Activated T-helper 2 cell treated with anti-CD3 and anti-CD28 coated beads, Interferon-gamma antibody, Interleukin-2, Interleukin-4, amounts not matched to agents 10 μg/mL and 5 μg/mL and 100 μg/mL, durations not matched to agents 14 hours and 24 hours and 36 hours (primary cell): ENCODE results near the gene LINC01488. TPM values are rescaled to one million over a fixed set of nuclear protein-coding genes. Genes with fewer than 3 reads are reported as not detected.

Experiments used
- DNase-seq: peaks from one replicate; pipeline ENCODE4 v3.0.0; 2021; ENCODE audit warnings: low spot score
- H3K27ac Mint-ChIP-seq: one replicate; pipeline ENCODE4 v1.8.0; 2021; ENCODE audit warnings: mixed read lengths
- H3K27me3 Mint-ChIP-seq: one replicate; pipeline ENCODE4 v1.8.0; 2021; ENCODE audit warnings: low read depth, mixed read lengths
- H3K36me3 Mint-ChIP-seq: one replicate; pipeline ENCODE4 v1.8.0; 2021; ENCODE audit warnings: low read depth, mixed read lengths
- H3K4me1 Mint-ChIP-seq: one replicate; pipeline ENCODE4 v1.8.0; 2021; ENCODE audit warnings: low read depth, mixed read lengths
- H3K4me3 Mint-ChIP-seq: one replicate; pipeline ENCODE4 v1.8.0; 2021; ENCODE audit warnings: low read depth, mild to moderate bottlenecking, moderate library complexity, mixed read lengths
- H3K9me3 Mint-ChIP-seq: one replicate; pipeline ENCODE4 v1.8.0; 2021; ENCODE audit warnings: mixed read lengths
- intact Hi-C: fragments of 100-400 bp; cut with micrococcal nuclease; formaldehyde crosslinking; loops from one replicate; pipeline ENCODE4 v1.15.1; 2023
- total RNA-seq: library from RNA; stranded (reverse); gene quantifications from 2 replicates; pipeline ENCODE4 v1.2.3, GENCODE V29; 2022

The LINC01488 gene
- total RNA-seq, 1 donor from 2014 or later, result not detected

GRCh38 chr11:69480547-69481392, 693 bp upstream of the LINC01488 start:
- Mint-ChIP-seq H3K27me3 (no peaks in the 10 kb centered on the region), H3K27ac (no peak overlapping the region), H3K4me3 (no peak overlapping the region)

GRCh38 chr11:69482322-69482721, 859 bp downstream of the LINC01488 start:
- intact Hi-C loops, result no loop called here
- H3K36me3 Mint-ChIP-seq, result no peaks in the 10 kb centered on the region
- no peak for DNase-seq
- no peaks in the 10 kb centered on the region for H3K27me3 Mint-ChIP-seq
- H3K4me3 Mint-ChIP-seq, result no peak overlapping the region
- H3K9me3 Mint-ChIP-seq, result no peaks in the 10 kb centered on the region
- H3K4me1 Mint-ChIP-seq, result no peaks in the 10 kb centered on the region
- H3K27ac Mint-ChIP-seq, result no peak overlapping the region

More at GRCh38 chr11:69480547-69481392, 693 bp upstream of the LINC01488 start:
- Mint-ChIP-seq H3K9me3 (no peaks in the 10 kb centered on the region), H3K4me1 (no peaks in the 10 kb centered on the region), H3K36me3 (no peaks in the 10 kb centered on the region)
- intact Hi-C loops, result no loop called here
- DNase-seq, result no peak

- no peak overlapping the region for H3K27ac Mint-ChIP-seq
- H3K27me3 Mint-ChIP-seq, result no peaks in the 10 kb centered on the region
- no peaks in the 10 kb centered on the region for H3K36me3 Mint-ChIP-seq
Observed at GRCh38 chr11:69483170-69483569, 1.7 kb downstream of the LINC01488 start.

DNA sequence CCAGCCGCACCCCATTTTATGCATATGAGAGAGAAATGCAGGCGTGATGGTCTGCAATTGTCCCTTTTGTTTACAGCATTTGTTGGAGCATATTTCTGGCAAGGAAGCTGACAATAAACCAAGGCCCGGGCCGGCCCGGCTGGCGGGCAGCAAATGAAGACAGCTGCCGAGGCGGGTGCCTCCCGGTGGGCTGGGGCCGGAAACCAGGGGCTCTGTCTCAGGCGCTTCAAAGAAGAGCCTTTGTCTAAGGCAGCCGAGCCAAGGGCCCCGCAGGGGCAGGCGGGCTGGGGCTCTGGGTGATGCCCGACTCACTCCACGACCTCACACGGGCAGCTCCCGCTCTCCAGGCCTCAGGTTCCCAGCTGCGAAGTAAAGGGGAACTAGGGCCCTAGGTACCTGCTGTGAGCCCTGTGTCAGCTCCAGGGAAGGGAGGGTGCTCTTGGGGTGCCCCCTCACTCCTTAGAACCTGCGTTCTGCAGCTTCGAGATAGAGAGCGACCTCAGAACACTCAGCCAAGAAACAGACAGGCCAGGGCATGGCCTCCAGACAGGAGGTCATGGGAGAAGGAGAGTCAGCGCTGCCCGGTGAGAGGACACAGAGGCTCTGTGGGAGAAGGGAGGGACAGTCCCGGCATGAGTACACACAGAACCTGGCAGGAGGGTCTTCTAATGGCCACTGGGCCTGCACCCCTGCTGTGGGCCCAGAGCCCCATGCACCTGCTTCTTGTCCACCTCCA, 2.4 kb downstream of the LINC01488 start:
- Mint-ChIP-seq H3K4me3 (no peak overlapping the region), H3K36me3 (no peaks in the 10 kb centered on the region), H3K27ac (no peak overlapping the region), H3K27me3 (no peaks in the 10 kb centered on the region), H3K4me1 (no peaks in the 10 kb centered on the region), H3K9me3 (no peaks in the 10 kb centered on the region)
- intact Hi-C loops, result no loop called here
- DNase-seq, result no peak

More at GRCh38 chr11:69483170-69483569, 1.7 kb downstream of the LINC01488 start:
- Mint-ChIP-seq H3K4me3 (no peak overlapping the region), H3K9me3 (no peaks in the 10 kb centered on the region), H3K4me1 (no peaks in the 10 kb centered on the region)
- DNase-seq, result no peak
- intact Hi-C loops, result no loop called here

DNA sequence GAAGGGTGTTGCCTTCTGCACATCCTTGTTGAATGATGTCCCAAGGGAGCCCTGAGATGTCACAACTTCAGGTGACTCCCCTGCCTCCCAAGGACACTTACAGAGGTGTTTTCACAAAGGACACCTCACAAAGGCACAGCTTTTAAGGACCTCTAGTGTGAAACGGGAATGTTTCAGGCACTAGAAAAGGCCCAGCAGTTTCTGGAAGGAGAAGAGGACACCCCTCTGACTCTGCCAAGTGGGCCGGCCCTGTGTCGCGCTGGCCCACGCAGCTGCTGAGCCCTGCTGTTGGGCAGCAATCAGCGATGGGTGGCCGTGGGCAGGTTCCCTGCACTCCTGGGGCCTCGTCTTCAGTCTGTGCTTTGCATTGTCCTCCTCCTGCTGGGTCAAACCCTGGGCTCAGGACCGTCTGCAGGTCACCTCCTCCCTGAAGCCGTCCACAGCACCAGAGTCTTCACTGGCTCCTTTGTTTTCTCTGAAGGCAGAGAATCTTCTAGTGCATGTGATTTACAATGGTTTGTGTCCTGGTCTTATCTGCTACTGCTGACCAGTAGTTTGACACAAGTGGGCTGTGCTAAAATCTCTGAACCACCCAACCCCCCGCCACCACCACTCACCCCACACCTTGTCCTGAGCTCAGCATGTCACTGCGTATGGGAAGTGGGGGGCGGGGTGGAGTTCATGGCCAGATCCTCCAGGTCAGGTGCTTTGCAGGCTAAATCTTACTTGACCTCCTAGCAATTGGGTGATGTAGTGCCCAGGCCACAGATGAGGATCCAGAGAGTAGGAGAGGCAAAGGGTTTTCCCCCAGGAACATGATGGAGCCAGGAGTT, 3.2 kb downstream of the LINC01488 start:
- Mint-ChIP-seq H3K4me1 (no peaks in the 10 kb centered on the region), H3K27me3 (no peaks in the 10 kb centered on the region), H3K27ac (no peak overlapping the region), H3K4me3 (no peak overlapping the region), H3K36me3 (no peaks in the 10 kb centered on the region), H3K9me3 (no peaks in the 10 kb centered on the region)
- intact Hi-C loops, result no loop called here
- DNase-seq, result no peak

DNA sequence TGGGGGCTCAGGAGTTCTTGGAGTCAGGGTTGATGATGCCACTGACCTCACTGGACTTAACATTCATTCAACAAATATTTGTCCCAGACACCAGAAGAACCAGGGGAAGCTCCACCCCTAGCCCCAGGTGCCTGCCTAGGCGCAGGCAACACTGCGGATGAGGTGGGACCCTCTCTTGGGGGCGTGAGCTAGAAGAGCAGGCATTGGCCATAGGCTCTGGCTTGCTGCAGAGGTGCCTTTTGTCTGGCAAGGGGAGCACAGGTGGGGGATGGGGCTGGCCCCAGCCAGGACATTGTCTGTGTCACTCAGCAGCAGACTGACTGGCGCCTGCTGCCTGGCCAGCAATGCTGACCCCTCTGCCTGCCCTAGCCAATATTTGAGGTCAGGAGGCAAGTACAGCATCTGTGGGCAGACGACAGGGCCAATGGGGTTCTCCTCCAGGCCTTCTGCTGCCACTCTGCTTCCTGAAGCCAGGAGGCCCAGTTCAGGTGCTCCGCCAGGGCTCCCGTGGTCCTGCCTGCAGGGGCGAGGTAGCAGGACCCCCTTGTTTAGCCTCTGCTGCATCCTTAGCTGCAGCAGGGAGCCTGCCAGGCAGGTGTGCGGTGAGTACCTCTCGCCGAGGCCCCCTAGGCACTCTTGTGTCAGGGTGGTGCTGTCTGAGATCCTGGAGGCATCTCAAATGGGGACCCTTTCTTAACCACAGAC, 4.0 kb downstream of the LINC01488 start:
- H3K4me3 Mint-ChIP-seq, result no peak overlapping the region
- DNase-seq, result no peak
- no peaks in the 10 kb centered on the region for H3K36me3 Mint-ChIP-seq
- no peaks in the 10 kb centered on the region for H3K4me1 Mint-ChIP-seq
- H3K9me3 Mint-ChIP-seq, result no peaks in the 10 kb centered on the region
- intact Hi-C loops, result no loop called here
- no peak overlapping the region for H3K27ac Mint-ChIP-seq
- H3K27me3 Mint-ChIP-seq, result no peaks in the 10 kb centered on the region

- no peak for DNase-seq
- intact Hi-C loops, result no loop called here
Observed at GRCh38 chr11:69486056-69486772, 4.8 kb downstream of the LINC01488 start.

DNA sequence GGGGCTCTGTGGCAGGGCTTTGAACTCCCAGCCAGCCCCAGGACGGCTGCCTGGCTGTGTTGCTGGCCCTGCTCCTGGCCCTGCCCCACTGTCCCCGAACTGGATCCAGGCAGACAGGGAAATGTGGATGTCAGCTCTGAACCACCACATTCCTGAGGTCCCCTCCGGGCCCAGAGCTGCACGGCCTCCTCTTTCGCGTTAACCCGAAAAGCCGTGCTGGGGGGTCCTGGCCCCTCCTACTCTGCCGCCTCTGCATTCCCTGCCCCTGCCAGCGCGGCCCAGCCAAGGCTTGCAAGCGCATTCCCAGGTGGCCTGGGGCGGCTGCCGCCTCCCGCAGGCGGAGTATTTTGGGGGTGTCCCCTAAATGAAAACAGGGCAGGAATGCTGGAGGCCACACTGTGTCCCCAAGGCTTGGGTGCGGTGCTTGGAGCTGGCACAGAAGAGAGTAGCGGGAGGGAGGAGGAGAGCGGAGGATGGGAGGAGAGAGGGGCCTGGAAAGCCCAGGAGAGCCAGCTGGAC, 5.4 kb downstream of the LINC01488 start:
- no peaks in the 10 kb centered on the region for H3K9me3 Mint-ChIP-seq
- intact Hi-C loops, result no loop called here
- H3K36me3 Mint-ChIP-seq, result no peaks in the 10 kb centered on the region
- no peaks in the 10 kb centered on the region for H3K4me1 Mint-ChIP-seq
- no peak for DNase-seq
- H3K27ac Mint-ChIP-seq, result no peak overlapping the region
- no peak overlapping the region for H3K4me3 Mint-ChIP-seq
- H3K27me3 Mint-ChIP-seq, result no peaks in the 10 kb centered on the region

More at GRCh38 chr11:69486056-69486772, 4.8 kb downstream of the LINC01488 start:
- H3K27ac Mint-ChIP-seq, result no peak overlapping the region
- H3K4me1 Mint-ChIP-seq, result no peaks in the 10 kb centered on the region
- no peak overlapping the region for H3K4me3 Mint-ChIP-seq
- H3K27me3 Mint-ChIP-seq, result no peaks in the 10 kb centered on the region
- H3K36me3 Mint-ChIP-seq, result no peaks in the 10 kb centered on the region
- H3K9me3 Mint-ChIP-seq, result no peaks in the 10 kb centered on the region

DNA sequence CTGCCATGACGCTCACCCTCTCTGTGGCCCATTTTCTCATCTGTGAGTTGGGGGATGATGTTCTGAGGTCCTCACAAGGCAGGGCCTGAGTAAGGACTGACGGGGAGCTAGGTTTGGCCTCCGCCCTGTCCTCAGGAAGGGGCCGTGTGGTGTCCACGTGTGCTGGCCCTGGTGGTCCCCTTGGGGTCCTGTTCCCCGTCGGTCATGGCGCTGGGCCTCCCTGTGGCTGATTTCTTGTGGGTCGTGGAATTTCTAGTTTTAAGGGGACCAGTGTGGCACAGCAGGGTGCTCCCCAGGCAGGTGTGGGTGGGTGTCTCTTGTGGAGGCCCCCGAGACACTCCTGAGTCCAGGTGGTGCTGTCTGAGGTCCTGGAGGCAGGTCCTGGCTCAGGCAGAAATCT, 5.9 kb downstream of the LINC01488 start:
- no peaks in the 10 kb centered on the region for H3K4me1 Mint-ChIP-seq
- no peak overlapping the region for H3K27ac Mint-ChIP-seq
- intact Hi-C loops, result no loop called here
- H3K36me3 Mint-ChIP-seq, result no peaks in the 10 kb centered on the region
- H3K27me3 Mint-ChIP-seq, result no peaks in the 10 kb centered on the region
- no peak overlapping the region for H3K4me3 Mint-ChIP-seq
- H3K9me3 Mint-ChIP-seq, result no peaks in the 10 kb centered on the region
- no peak for DNase-seq

DNA sequence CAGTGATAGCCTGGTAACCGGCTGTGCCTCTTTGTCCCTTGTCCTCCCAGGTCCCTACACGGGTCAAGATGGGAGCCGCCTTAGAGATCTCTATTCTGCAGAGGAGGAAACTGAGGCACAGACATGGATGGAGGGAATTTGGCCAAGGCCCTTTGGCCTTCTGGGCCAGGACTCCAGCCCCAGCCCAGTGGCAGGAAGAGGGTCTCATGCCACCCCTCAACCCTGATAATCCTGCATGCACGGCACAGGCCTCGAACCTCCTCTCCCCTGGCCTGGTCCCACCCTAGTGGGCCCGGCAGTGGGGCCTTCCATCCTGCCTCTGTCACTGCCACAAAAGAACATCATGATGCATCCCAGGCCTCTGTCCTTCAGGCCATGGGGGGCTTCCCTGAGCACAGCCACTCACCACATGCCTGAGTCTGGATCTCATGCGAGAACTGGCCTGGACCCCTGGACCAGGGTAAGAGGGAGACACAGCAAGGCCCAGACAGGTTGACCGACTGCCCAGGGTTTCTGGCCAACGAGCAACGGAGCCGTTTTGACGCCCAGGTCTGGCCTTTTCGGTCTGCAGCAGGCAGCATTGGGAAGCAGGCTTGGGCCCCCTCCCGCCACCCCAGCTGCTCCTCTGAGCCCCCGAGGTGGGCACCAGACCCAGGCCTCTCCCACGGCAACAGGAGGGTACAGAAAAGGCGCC, 6.5 kb downstream of the LINC01488 start:
- no peaks in the 10 kb centered on the region for H3K4me1 Mint-ChIP-seq
- no peak overlapping the region for H3K4me3 Mint-ChIP-seq
- H3K9me3 Mint-ChIP-seq, result no peaks in the 10 kb centered on the region
- intact Hi-C loops, result no loop called here
- no peaks in the 10 kb centered on the region for H3K27me3 Mint-ChIP-seq
- no peak overlapping the region for H3K27ac Mint-ChIP-seq
- H3K36me3 Mint-ChIP-seq, result no peaks in the 10 kb centered on the region
- no peak for DNase-seq

DNA sequence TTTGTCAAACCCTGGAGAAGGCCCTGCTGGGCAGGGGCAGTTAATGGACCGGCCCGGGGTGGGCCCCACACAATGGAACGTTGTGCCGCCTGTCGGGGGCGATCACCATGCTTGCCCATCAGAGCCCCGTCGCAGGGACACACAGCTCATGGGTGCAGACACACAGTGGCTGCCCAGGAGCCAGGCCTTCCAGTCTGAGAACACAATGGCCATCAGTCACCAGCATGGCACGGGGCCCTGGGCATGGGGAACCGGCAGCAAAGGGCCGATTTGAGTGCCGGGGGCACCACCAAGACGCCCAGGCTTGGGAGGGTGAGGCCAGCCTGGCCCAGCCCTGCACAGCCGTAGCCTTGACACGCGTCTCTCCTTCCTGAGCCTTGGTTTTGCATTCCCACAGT, 7.1 kb downstream of the LINC01488 start:
- DNase-seq, result no peak
- H3K27ac Mint-ChIP-seq, result no peak overlapping the region
- no peaks in the 10 kb centered on the region for H3K36me3 Mint-ChIP-seq
- no peaks in the 10 kb centered on the region for H3K4me1 Mint-ChIP-seq
- no peaks in the 10 kb centered on the region for H3K9me3 Mint-ChIP-seq
- no peaks in the 10 kb centered on the region for H3K27me3 Mint-ChIP-seq
- intact Hi-C loops, result no loop called here
- H3K4me3 Mint-ChIP-seq, result no peak overlapping the region
